Endodermal cell (in vitro differentiated cells): ENCODE measurements around the gene EP300. TPM values are rescaled to one million over a fixed set of nuclear protein-coding genes. Genes with fewer than 3 reads are reported as not detected.

ENCODE experiments used
- DNase-seq: peaks from one replicate; pipeline ENCODE4 v3.0.0-alpha.2; 2017
- H3K27ac ChIP-seq: 2 replicates; pipeline ENCODE4 v1.5.1; 2013; ENCODE audit warnings: mild to moderate bottlenecking, low read depth, low read length, moderate library complexity
- H3K27me3 ChIP-seq: 2 replicates; pipeline ENCODE4 v1.6.1; 2013; ENCODE audit warnings: mild to moderate bottlenecking, low read length, moderate library complexity; ENCODE audit not compliant: insufficient read depth, control insufficient read depth, poor library complexity, severe bottlenecking
- H3K36me3 ChIP-seq: 2 replicates; pipeline ENCODE4 v1.7.0; 2013; ENCODE audit warnings: mild to moderate bottlenecking, low read length, moderate library complexity; ENCODE audit not compliant: control insufficient read depth, insufficient read depth
- H3K4me1 ChIP-seq: one replicate; pipeline ENCODE4 v1.7.0; 2013; ENCODE audit warnings: low read length; ENCODE audit not compliant: control insufficient read depth, insufficient read depth
- H3K4me3 ChIP-seq: 2 replicates; pipeline ENCODE4 v1.5.1; 2013; ENCODE audit warnings: mild to moderate bottlenecking, low read length, moderate library complexity
- H3K9ac ChIP-seq: 2 replicates; pipeline ENCODE4 v1.6.1; 2013; ENCODE audit warnings: mild to moderate bottlenecking, low read length, moderate library complexity; ENCODE audit not compliant: poor library complexity, severe bottlenecking; ENCODE audit errors: extremely low read depth
- H3K9me3 ChIP-seq: 2 replicates; pipeline ENCODE4 v1.6.1; 2013; ENCODE audit warnings: mild to moderate bottlenecking, low read length, moderate library complexity; ENCODE audit not compliant: control insufficient read depth
- H3K27ac Mint-ChIP-seq: 2 replicates; pipeline ENCODE4 v1.8.0; 2020; ENCODE audit warnings: mixed read lengths
- H3K27me3 Mint-ChIP-seq: 2 replicates; pipeline ENCODE4 v1.8.0; 2021; ENCODE audit warnings: mild to moderate bottlenecking, mixed read lengths; ENCODE audit not compliant: insufficient read depth
- H3K36me3 Mint-ChIP-seq: 2 replicates; pipeline ENCODE4 v1.8.0; 2020; ENCODE audit warnings: low read depth, mixed read lengths
- H3K4me1 Mint-ChIP-seq: 2 replicates; pipeline ENCODE4 v1.8.0; 2020; ENCODE audit warnings: mixed read lengths
- H3K4me3 Mint-ChIP-seq: 2 replicates; pipeline ENCODE4 v1.8.0; 2020; ENCODE audit warnings: mild to moderate bottlenecking, moderate library complexity, mixed read lengths
- H3K9me3 Mint-ChIP-seq: 2 replicates; pipeline ENCODE4 v1.8.0; 2020; ENCODE audit warnings: mild to moderate bottlenecking, mixed read lengths
- CTCF ChIP-seq: fragments of 200-600 bp; sonication (generic); conservative IDR thresholded peaks from 2 replicates; pipeline ENCODE4 v1.5.0; 2021; ENCODE audit warnings: antibody characterized with exemption, mild to moderate bottlenecking
- WGBS, 2 experiments: methylation state at CpG; one replicate each; pipeline versions ENCODE4 v1.1.5 to v1.1.7; 2013; ENCODE audit warnings: missing lambda C conversion rate in 2 of 2, mixed read lengths in 1 of 2; ENCODE audit not compliant: insufficient coverage in 1 of 2, insufficient read length in 1 of 2; 5-methylcytosine and 5-hydroxymethylcytosine counted together
- total RNA-seq, 2 donors: library from RNA; stranded (reverse); fragmentation: NEBNext Ultra II Directional in 1 of 2; extraction: Animal tissue kit (Norgen Biotek cat#: 25700) in 1 of 2; gene quantifications; 2 replicates in 1 of 2; 3 replicates in 1 of 2; pipeline ENCODE4 v1.2.1, GENCODE V29; 2021

Gene EP300
- total RNA-seq, 2 donors from 2014 or later: 95.5 to 130 TPM

- Histone ChIP-seq H3K9me3 (no peaks in the 10 kb centered on the region), H3K4me1 (no peaks in the 10 kb centered on the region), H3K27ac (peak overlapping the region; percentile 87), H3K27me3 (no peaks in the 10 kb centered on the region), H3K9ac (peak overlapping the region; percentile 99), H3K36me3 (no peaks in the 10 kb centered on the region), H3K4me3 (peak overlapping the region; percentile 98)
- Mint-ChIP-seq H3K4me1 (peaks cover 29% of the 10 kb centered on the region), H3K9me3 (no peaks in the 10 kb centered on the region), H3K4me3 (peak overlapping the region; percentile 96), H3K36me3 (peaks cover 22% of the 10 kb centered on the region), H3K27me3 (no peaks in the 10 kb centered on the region), H3K27ac (peak overlapping the region; percentile 88)
- TF ChIP-seq CTCF: no peak
- WGBS, 2 experiments: 0% methylated on average over 11 to 31 of the region's 31 CpGs
- DNase-seq: peak; percentile 65
Measured at GRCh38 chr22:41092847-41093411, 537 bp downstream of the EP300 start.

GRCh38 chr22:41094041-41094593 lies 1.7 kb downstream of the EP300 start:
- DNase-seq: no peak
- no peaks in the 10 kb centered on the region for H3K9me3 ChIP-seq
- Mint-ChIP-seq H3K36me3 (peaks cover 22% of the 10 kb centered on the region), H3K27me3 (no peaks in the 10 kb centered on the region), H3K9me3 (no peaks in the 10 kb centered on the region), H3K27ac (peak overlapping the region; percentile 42), H3K4me1 (peaks cover 29% of the 10 kb centered on the region), H3K4me3 (peak overlapping the region; percentile 96)
- H3K27me3 ChIP-seq: no peaks in the 10 kb centered on the region
- no peak overlapping the region for H3K27ac ChIP-seq
- peak overlapping the region; percentile 99 for H3K9ac ChIP-seq
- no peak for TF ChIP-seq CTCF
- WGBS, 2 experiments: 9 to 13% methylated on average over 5 of the region's 5 CpGs
- peak overlapping the region; percentile 98 for H3K4me3 ChIP-seq
- H3K36me3 ChIP-seq: peaks cover 5% of the 10 kb centered on the region
- H3K4me1 ChIP-seq: no peaks in the 10 kb centered on the region

DNA sequence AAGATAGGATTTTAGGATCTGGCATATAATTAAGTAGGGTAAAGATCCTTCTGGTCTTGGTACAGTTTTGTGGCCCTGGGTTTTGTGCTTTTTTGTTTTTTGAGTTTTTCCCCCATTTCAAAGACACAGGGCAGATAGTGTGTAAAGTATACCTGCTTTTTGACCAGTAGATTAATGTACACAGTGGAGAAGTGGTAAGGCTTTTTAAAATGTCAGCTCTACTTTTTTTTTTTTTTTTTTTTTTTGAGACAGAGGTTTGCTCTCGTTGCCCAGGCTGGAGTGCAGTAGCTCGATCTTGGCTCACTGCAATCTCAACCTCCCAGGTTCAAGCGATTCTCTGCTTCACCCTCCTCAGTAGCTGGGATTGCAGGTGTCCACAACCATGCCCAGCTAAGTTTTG lies 4.0 kb downstream of the EP300 start:
- no peaks in the 10 kb centered on the region for H3K9me3 Mint-ChIP-seq
- DNase-seq: no peak
- Histone ChIP-seq H3K27me3 (no peaks in the 10 kb centered on the region), H3K9ac (no peak overlapping the region), H3K4me1 (no peaks in the 10 kb centered on the region), H3K36me3 (peaks cover 20% of the 10 kb centered on the region), H3K9me3 (no peaks in the 10 kb centered on the region), H3K27ac (no peak overlapping the region), H3K4me3 (peak overlapping the region; percentile 98)
- peak overlapping the region; percentile 96 for H3K4me3 Mint-ChIP-seq
- 92 to 100% methylated on average over 3 of the region's 3 CpGs for WGBS, 2 experiments
- TF ChIP-seq CTCF: no peak
- peaks cover 22% of the 10 kb centered on the region for H3K36me3 Mint-ChIP-seq
- H3K27ac Mint-ChIP-seq: no peak overlapping the region
- H3K27me3 Mint-ChIP-seq: no peaks in the 10 kb centered on the region
- H3K4me1 Mint-ChIP-seq: peaks cover 26% of the 10 kb centered on the region
